Measurements from ENCODE around the gene NR3C1.
A peak's percentile ranks its signal among the peaks of the same experiment; 100 is the strongest.

Gene NR3C1

DNA sequence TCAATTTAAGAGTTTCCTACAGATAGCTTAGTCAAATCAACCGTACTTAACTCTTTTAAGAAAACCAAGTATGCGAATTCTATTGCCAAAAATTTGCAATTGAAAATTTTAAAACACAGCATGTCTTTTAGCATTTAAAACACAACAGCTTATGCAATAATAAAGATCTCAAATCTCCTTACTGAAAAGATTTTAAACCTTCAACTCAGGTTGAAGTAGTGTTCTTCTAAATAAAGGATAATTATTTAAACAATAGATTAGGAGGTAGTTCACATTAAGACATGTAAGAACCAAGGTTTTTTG lies 5.5 kb downstream of the NR3C1 start:
- DNase-seq: no peak

- DNase-seq: no peak
These were observed 6.0 kb downstream of the NR3C1 start for GRCh38 chr5:143397302-143398052.

- DNase-seq: no peak
These were observed 7.0 kb downstream of the NR3C1 start for GRCh38 chr5:143396353-143396940.

- DNase-seq: peak in 1 of 3 experiments; percentile 2
These were observed 7.7 kb downstream of the NR3C1 start for GRCh38 chr5:143395638-143396352.

DNA sequence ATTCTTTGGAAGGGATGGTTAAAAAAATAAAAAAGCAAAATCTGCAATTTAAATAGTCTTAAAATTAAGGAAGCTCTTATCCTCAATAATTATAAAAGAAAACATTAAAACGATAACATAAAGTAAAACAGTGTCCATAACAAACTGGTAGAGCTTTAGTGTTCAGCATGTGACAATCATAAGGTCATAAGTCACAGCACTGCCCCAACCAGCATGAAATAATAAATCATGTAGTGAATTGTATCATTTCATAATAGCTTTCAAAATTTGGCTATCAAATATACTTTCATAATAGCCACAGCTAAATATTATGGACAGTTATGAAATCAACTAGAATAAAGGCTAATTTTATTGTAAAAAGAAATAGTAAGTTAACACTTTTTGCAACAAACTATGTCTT lies 10.0 kb downstream of the NR3C1 start:
- DNase-seq: no peak

- no peak for DNase-seq
These were observed 12.5 kb downstream of the NR3C1 start for GRCh38 chr5:143390941-143391340.

DNA sequence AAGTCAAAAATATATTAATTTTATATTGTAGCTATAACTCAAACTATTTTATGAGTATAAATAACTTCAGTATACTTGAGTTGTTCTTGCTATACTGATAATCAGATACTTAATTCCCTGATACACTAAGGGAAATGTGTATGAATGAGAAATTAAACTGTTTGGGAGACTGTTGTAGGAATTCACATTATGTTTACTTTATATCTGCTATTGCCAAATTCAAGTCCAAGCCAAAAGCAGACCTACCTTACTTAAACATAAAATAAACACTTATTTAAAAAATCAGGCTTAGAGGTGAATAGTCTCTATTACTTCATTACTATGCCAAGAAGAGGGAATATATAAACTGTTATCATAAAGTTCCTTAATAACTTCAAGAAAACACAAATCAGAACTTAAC lies 13.2 kb downstream of the NR3C1 start:
- DNase-seq: no peak

GRCh38 chr5:143386725-143387124 lies 16.8 kb downstream of the NR3C1 start:
- no peak for DNase-seq

DNA sequence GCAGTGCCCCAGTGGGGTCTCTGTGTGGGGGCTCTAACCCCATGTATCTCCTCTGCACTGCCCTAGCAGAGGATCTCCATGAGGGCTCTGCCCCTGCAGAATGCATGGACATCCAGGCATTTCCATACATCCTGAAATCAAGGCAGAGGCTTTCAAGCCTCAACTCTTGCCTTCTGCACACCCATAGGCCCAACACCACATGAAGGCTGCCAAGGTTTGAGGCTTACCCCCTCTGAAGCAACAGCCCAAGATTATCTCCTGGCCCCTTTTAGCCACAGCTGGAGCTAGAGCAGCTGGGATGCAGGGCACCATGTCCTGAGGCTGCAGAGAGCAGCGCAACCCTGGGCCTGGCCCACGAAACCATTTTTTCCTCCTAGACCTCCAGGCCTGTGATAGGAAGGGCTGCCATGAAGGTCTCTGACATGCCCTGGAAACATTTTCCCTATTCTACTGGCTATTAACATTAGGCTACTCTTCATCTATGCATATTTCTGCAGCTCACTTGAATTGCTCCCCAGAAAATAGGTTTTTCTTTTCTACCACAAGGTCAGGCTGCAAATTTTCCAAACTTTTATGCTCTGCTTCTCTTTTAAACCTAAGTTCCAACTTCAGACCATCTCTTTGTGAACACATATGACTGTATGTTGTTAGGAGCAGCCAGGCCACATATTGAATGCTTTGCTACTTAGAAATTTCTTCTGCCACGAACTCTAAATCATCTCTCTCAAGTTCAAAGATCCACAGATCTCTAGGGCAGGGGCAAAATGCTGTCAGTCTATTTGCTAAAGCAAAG lies 18.4 kb downstream of the NR3C1 start:
- no peak for DNase-seq

DNA sequence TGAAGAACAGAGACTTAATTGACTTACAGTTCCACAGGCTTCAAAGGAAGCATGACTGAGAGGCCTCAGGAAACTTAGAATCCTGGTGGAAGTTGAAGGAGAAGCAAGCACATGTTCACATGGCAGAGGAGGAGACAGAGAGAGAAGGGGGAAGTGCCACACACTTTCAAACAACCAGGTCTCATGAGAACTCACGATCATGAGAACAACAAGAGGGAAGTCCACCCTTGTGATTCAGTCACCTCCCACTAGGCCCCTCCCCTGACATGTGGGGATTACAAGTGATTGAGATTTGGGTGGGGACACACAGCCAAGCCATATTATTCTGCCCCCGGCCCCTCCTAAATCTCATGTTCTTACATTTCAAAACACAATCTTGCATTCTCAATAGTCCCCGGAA lies 19.5 kb downstream of the NR3C1 start:
- DNase-seq: no peak

- no peak for DNase-seq
These were observed 23.9 kb downstream of the NR3C1 start for GRCh38 chr5:143379606-143380005.

GRCh38 chr5:143376911-143377813 lies 26.3 kb downstream of the NR3C1 start:
- peak in 2 of 3 experiments; percentile 3 to 26 for DNase-seq

DNA sequence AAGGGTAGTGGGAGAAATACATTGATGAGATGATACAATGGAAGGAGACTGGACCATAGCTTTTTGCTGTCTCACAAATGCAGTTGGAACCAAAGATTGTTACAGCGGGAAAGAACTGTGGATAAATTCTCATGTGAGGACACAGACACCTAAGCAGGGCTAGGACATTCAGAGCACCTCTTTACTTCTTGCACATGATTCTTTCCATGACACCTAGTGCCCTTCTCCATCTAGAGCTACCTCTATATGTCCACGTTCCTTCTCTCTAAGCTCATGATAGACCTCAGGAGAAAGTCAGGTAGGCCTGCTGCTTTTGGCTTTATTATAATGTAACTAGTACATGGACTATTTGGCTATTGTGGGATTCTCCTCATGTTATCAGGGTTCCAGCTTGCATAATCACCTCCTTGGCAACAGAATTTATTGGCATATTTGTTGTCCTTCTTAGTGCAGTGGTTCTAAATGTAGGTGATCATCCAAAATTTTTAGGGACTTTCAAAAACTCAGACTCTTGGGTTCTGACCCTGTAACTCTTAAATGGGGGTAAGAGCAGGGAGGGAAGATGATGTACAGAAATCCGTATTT lies 27.2 kb downstream of the NR3C1 start:
- DNase-seq: no peak

DNA sequence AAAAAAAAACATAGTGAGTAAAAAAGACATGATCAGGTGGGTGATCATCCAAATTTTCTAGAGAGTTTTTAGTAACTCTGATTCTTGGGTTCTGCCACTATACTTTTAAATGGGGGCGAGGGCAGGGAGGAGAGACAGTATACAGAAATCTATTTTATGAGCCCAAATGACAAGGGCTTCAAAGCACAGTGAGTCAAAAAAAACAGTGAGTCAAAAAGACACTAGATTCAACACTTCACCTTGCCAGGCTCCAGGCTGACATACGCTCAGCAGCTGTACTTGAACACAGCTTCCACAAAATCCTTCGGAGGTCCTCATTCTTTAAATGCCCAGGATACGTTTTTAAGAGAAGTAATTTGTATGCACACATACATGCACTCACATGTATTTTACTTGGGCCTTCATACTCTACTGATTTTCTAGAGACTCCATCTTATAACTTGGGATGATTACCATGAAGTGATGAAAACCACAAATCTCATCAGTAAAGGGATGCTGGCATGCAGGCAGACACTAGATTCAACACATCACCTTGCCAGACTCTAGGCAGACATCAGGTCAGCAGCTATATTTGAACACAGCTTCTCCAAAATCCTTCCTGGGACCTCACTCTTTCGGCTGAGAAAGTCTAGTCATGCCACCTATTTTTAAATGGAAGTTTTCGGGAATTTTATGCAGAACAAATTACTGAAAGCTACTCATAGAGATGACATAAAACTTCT lies 28.8 kb downstream of the NR3C1 start:
- no peak for DNase-seq

DNA sequence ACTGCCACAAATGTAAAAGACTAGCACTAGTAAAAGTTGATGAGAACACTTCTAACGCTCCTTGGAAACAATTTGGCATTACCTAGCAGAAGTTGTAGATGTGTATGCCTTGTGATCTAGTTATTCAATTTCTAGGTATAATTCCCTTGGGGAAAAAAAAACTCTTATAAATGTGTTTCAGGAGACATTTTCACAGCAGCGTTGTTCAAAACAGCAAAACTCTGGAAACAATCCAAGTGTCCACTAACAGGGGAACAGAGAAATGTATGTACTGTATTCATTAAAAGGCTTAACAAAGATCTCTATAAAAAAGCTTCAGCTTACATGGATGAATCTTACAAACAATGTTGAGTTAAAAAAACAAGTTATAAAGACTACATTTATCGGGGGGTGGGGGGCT lies 30.4 kb downstream of the NR3C1 start:
- no peak for DNase-seq

- DNase-seq: no peak
These were observed 31.2 kb downstream of the NR3C1 start for GRCh38 chr5:143372187-143372829.

GRCh38 chr5:143370440-143370839 lies 33.0 kb downstream of the NR3C1 start:
- no peak for DNase-seq

GRCh38 chr5:143364061-143364460 lies 39.4 kb downstream of the NR3C1 start:
- DNase-seq: no peak

DNA sequence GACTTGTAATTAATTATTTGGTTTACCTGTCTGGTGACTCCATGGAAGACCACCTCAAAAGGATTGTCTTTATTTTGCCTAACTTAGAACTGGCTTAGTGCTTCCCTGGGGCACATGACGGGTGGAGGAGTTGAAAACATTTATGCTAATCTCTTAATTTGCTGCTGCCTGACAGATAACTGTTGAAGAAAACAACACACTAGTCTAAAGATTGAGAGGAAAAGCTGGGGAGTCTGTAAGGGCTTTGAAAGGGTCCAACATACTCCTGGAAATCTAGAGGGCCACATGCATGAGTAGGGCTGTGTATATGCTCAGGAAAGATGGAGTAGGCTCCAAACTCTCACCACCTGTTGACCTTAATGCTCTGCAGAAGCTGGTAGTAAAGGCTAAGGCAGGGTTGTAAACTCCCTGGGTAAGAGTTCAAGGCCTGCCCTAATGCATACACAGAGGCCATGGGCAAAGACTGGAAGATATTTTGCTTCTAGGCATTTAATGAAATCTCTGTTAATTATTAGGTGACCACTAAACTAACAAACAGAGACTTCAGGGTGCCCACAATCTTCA lies 40.7 kb downstream of the NR3C1 start:
- no peak for DNase-seq

DNA sequence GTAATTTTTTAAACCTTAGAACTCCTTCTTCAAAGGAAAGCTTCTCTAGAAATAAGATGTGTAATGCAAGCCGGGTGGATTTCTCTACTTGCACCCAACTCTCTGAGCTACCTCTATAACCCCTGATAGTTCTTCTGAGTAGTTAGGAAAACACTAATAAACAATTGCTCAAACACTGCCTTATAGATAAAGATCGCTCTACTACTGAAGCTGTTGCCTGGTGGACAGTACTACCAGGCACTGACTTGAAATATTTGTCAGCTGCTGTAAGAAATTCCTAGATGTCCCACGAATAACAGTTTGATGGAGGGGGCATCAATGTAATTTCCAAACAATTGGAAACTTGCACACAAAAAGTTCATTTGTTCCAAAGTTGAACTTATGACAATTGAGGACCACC lies 42.0 kb downstream of the NR3C1 start:
- no peak for DNase-seq

All from NCI-H1417 (cell line).